K562 (cell line): ENCODE measurements around the gene TNIK. TPM values are rescaled to one million over a fixed set of nuclear protein-coding genes. Genes with fewer than 3 reads are reported as not detected.

Experiments
- ATAC-seq: fragments of 200-7000 bp; cut with Tn5 transposase; 3 replicates; pipeline ENCODE4 v1.9.1; 2020; ENCODE audit warnings: moderate library complexity
- BruUV-seq: library from RNA; stranded (reverse); fragments of 400-500 nt; replicated peaks from 2 replicates; lab custom pipeline; 2021; lab: Mats Ljungman, UMichigan
- CTCF ChIA-PET: fragments of 300-600 bp; formaldehyde crosslinking; extraction: SDS; loops from one replicate; lab custom pipeline; 2021; ENCODE audit warnings: low intra/inter-chr PET ratio; lab: Yijun Ruan, JAX
- POLR2A ChIA-PET: fragments of 300-600, 350-650 bp; sonication (Branson Sonifier 250); formaldehyde crosslinking; extraction: SDS; loops from one replicate; lab custom pipeline; 2021; ENCODE audit warnings: antibody characterized with exemption, inconsistent platforms; lab: Yijun Ruan, JAX
- DNase-seq, 4 experiments: peaks; one replicate each; pipeline versions ENCODE4 v3.0.0 to v3.0.0-alpha.2; 2011 to 2018; ENCODE audit warnings: low spot score in 3 of 4, mixed read lengths in 3 of 4; ENCODE audit errors: extremely low read depth in 1 of 4
- FAIRE-seq: peaks from 2 replicates; lab custom pipeline; 2011; peaks lifted over from hg19 to GRCh38; lab: Jason Lieb, UNC
- H2AFZ ChIP-seq: 2 replicates; pipeline ENCODE4 v1.6.0; 2011; ENCODE audit warnings: low read depth, low read length, control low read depth, inconsistent platforms
- H3K27ac ChIP-seq: fragments of 200-600 bp; 3 replicates; pipeline ENCODE4 v1.8.0; 2011; ENCODE audit warnings: low read depth, mild to moderate bottlenecking, control low read depth, inconsistent platforms, low read length, moderate library complexity, mixed read lengths; ENCODE audit errors: extremely low read depth
- H3K27me3 ChIP-seq, 2 experiments: fragments of 300-600 bp in 1 of 2; 2 replicates in 1 of 2; 3 replicates in 1 of 2; pipeline versions ENCODE4 v1.6.0 to v1.8.0; 2011; ENCODE audit warnings: inconsistent platforms in 2 of 2, low read length in 2 of 2, mild to moderate bottlenecking in 1 of 2, mixed read lengths in 1 of 2, moderate library complexity in 1 of 2; ENCODE audit not compliant: control insufficient read depth in 2 of 2, insufficient read depth in 2 of 2
- H3K36me3 ChIP-seq: fragments of 300-600 bp; 3 replicates; pipeline ENCODE4 v1.8.0; 2011; ENCODE audit warnings: mild to moderate bottlenecking, low read length, inconsistent platforms; ENCODE audit not compliant: control insufficient read depth, insufficient read depth
- H3K4me1 ChIP-seq, 2 experiments: fragments of 200-600 bp in 1 of 2; replicated peaks in 1 of 2; 2 replicates in 1 of 2; 3 replicates in 1 of 2; pipeline versions ENCODE4 v1.5.1 to v1.8.0; 2011; ENCODE audit warnings: inconsistent platforms in 2 of 2, low read length in 2 of 2, mild to moderate bottlenecking in 1 of 2, mixed read lengths in 1 of 2, moderate library complexity in 1 of 2; ENCODE audit not compliant: control insufficient read depth in 2 of 2, insufficient read depth in 2 of 2
- H3K4me2 ChIP-seq: 2 replicates; pipeline ENCODE4 v1.6.1; 2011; ENCODE audit warnings: low read length, control low read depth, inconsistent platforms, mixed read lengths; ENCODE audit not compliant: insufficient read depth
- H3K4me3 ChIP-seq: fragments of 200-600 bp; sonication (generic), shearing (Covaris generic); 2 replicates; pipeline ENCODE4 v1.5.1; 2016; ENCODE audit warnings: control low read depth, inconsistent platforms
- H3K79me2 ChIP-seq: fragments of 200-600 bp; 3 replicates; pipeline ENCODE4 v1.8.0; 2011; ENCODE audit warnings: low read length, inconsistent platforms; ENCODE audit not compliant: control insufficient read depth, insufficient read depth
- H3K9ac ChIP-seq, 2 experiments: 2 replicates each; pipeline versions ENCODE4 v1.6.0 to v1.6.1; 2011; ENCODE audit warnings: low read depth in 2 of 2, low read length in 2 of 2, control low read depth in 1 of 2, inconsistent platforms in 1 of 2, mild to moderate bottlenecking in 1 of 2, mixed read lengths in 1 of 2; ENCODE audit not compliant: insufficient read depth in 1 of 2
- H3K9me1 ChIP-seq: one replicate; pipeline ENCODE4 v1.6.0; 2011; ENCODE audit warnings: inconsistent platforms, mild to moderate bottlenecking, low read length, moderate library complexity; ENCODE audit not compliant: control insufficient read depth, insufficient read depth
- H3K9me3 ChIP-seq: replicated peaks from 2 replicates; pipeline ENCODE4 v1.5.1; 2011; ENCODE audit warnings: low read depth, low read length, inconsistent platforms; ENCODE audit not compliant: control insufficient read depth, insufficient read depth
- H4K20me1 ChIP-seq: replicated peaks from 2 replicates; pipeline ENCODE4 v1.6.1; 2011; ENCODE audit warnings: low read length, inconsistent platforms, mixed read lengths; ENCODE audit not compliant: control insufficient read depth, insufficient read depth
- DPF2 ChIP-seq: fragments of 450-650 bp; IDR thresholded peaks from 2 replicates; pipeline ENCODE4 v1.6.1; 2016
- EHMT2 ChIP-seq: fragments of 450-650 bp; IDR thresholded peaks from 2 replicates; pipeline ENCODE4 v1.6.1; 2018; ENCODE audit warnings: antibody characterized with exemption
- ETV1 ChIP-seq: fragments of 450-650 bp; conservative IDR thresholded peaks from 2 replicates; pipeline ENCODE4 v1.6.1; 2016; ENCODE audit warnings: missing genetic modification characterization, control low read depth, low read depth, missing compliant biosample characterization
- KLF6 ChIP-seq: fragments of 250-450 bp; sonication (Bioruptor Pico); IDR thresholded peaks from 2 replicates; pipeline ENCODE4 v1.4.0; 2020; ENCODE audit warnings: mild to moderate bottlenecking, moderate library complexity, borderline replicate concordance
- MAFF ChIP-seq: IDR thresholded peaks from 2 replicates; pipeline ENCODE4 v1.6.1; 2012; ENCODE audit warnings: low read length, improper control_type of control experiment
- MEIS2 ChIP-seq: fragments of 450-650 bp; IDR thresholded peaks from 2 replicates; pipeline ENCODE4 v1.6.1; 2014; ENCODE audit warnings: mild to moderate bottlenecking; ENCODE audit not compliant: partially characterized antibody
- NFATC3 ChIP-seq: fragments of 450-650 bp; IDR thresholded peaks from 2 replicates; pipeline ENCODE4 v1.6.1; 2017; ENCODE audit warnings: mild to moderate bottlenecking
- NFIC ChIP-seq: fragments of 450-650 bp; IDR thresholded peaks from 2 replicates; pipeline ENCODE4 v1.6.1; 2017; ENCODE audit warnings: mild to moderate bottlenecking, inconsistent platforms
- PKNOX1 ChIP-seq: fragments of 450-650 bp; IDR thresholded peaks from 2 replicates; pipeline ENCODE4 v1.6.1; 2016
- POLR2A ChIP-seq: fragments of 450-650 bp; conservative IDR thresholded peaks from 2 replicates; pipeline ENCODE4 v1.6.1; 2016
- RAD21 ChIP-seq, 2 experiments: fragments of 250-450 bp in 1 of 2; fragments of 450-650 bp in 1 of 2; sonication (Bioruptor Pico) in 1 of 2; formaldehyde crosslinking in 1 of 2; IDR thresholded peaks in 1 of 2; conservative IDR thresholded peaks in 1 of 2; 2 replicates each; pipeline versions ENCODE4 v1.4.0 to v1.8.0; 2020 to 2022; ENCODE audit warnings: mild to moderate bottlenecking in 2 of 2, moderate library complexity in 1 of 2
- RBBP5 ChIP-seq: fragments of 200-600 bp; sonication (generic); IDR thresholded peaks from 2 replicates; pipeline ENCODE4 v1.6.1; 2012; ENCODE audit warnings: borderline replicate concordance, mild to moderate bottlenecking, low read length, control low read depth, inconsistent platforms; ENCODE audit not compliant: insufficient read depth, poor library complexity, severe bottlenecking
- RREB1 ChIP-seq: fragments of 250-450 bp; sonication (Bioruptor Pico); IDR thresholded peaks from 2 replicates; pipeline ENCODE4 v1.4.0; 2020
- SUPT5H ChIP-seq: fragments of 450-650 bp; IDR thresholded peaks from 2 replicates; pipeline ENCODE4 v1.6.1; 2016
- TCF3 ChIP-seq: sonication (generic); formaldehyde crosslinking; IDR thresholded peaks from 2 replicates; pipeline ENCODE4 v1.4.0; 2020; ENCODE audit warnings: mild to moderate bottlenecking, missing genetic modification reagents
- TCFL5 ChIP-seq: fragments of 250-450 bp; sonication (Bioruptor Pico); conservative IDR thresholded peaks from 2 replicates; pipeline ENCODE4 v1.6.1; 2021; ENCODE audit warnings: mild to moderate bottlenecking, moderate library complexity, matching md5 sums
- ZC3H4 ChIP-seq: sonication (generic); formaldehyde crosslinking; IDR thresholded peaks from 2 replicates; pipeline ENCODE4 v1.9.0; 2021; ENCODE audit warnings: missing genetic modification reagents, borderline replicate concordance
- ZNF174 ChIP-seq: fragments of 250-450 bp; sonication (Bioruptor Pico); IDR thresholded peaks from 2 replicates; pipeline ENCODE4 v1.4.0; 2020; ENCODE audit warnings: mild to moderate bottlenecking
- ZNF766 ChIP-seq: fragments of 200-800 bp; sonication (Bioruptor generic); conservative IDR thresholded peaks from 2 replicates; pipeline ENCODE4 v1.6.1; 2016; ENCODE audit warnings: missing genetic modification characterization, missing compliant biosample characterization
- WGBS: fragments of 100-300 bp; shearing (Covaris generic); methylation state at CpG from one replicate; pipeline ENCODE4 v1.1.6; 2016; ENCODE audit warnings: low coverage, mixed read lengths; ENCODE audit not compliant: insufficient coverage; ENCODE audit errors: missing lambda C conversion rate; 5-methylcytosine and 5-hydroxymethylcytosine counted together
- in situ Hi-C: fragments of 300-500 bp; cut with MboI; formaldehyde crosslinking; loops from 4 replicates; pipeline ENCODE4 v1.15.0; 2018; ENCODE audit warnings: inconsistent platforms, mixed read lengths
- intact Hi-C: fragments of 100-400 bp; cut with micrococcal nuclease; formaldehyde crosslinking; loops from 2 replicates; pipeline ENCODE4 v1.14.2; 2022
- polyA plus RNA-seq, 8 experiments: library from polyadenylated mRNA; depleted of rRNA in 4 of 8; stranded (reverse) in 5 of 8; unstranded in 3 of 8; fragments of >200 nt; fragmentation: Nextera tagmentation in 2 of 8; fragmentation: Illumina TruSeq in 1 of 8; extraction: Ambion mirVana in 2 of 8; extraction: Trizol in 1 of 8; gene quantifications; 2 replicates each; pipeline versions ENCODE4 v1.2.1 to v1.2.3, GENCODE V29; 2011 to 2014; ENCODE audit warnings: inconsistent platforms in 1 of 8, missing spikeins in 1 of 8
- total RNA-seq, 7 experiments: library from RNA; depleted of rRNA in 6 of 7; stranded (reverse); fragments of >200 nt in 6 of 7; fragmentation: Illumina TruSeq in 2 of 7; extraction: Trizol in 2 of 7; gene quantifications; 2 replicates each; pipeline versions ENCODE4 v1.2.1 to v1.2.3, GENCODE V29; 2011 to 2021; ENCODE audit warnings: low replicate concordance in 1 of 7

Gene TNIK
- total and polyA plus RNA-seq, 9 of the 15 experiments (the other 6 are each of a cell fraction or from before 2014, with no cell fraction given) = 6.6 to 39.0 (median 24.7) TPM

GRCh38 chr3:171317171-171317570 lies 143.0 kb downstream of the TNIK start:
- in situ Hi-C loops (no loop called here), intact Hi-C loops (no loop called here)
- Histone ChIP-seq H3K9me3 (no peaks in the 10 kb centered on the region; the same call in 1 of the 2 replicates), H3K4me3 (no peak overlapping the region), H3K36me3 (no peaks in the 10 kb centered on the region; the same call in 2 of the 3 replicates), H3K9me1 (no peaks in the 10 kb centered on the region), H3K27ac (no peak overlapping the region), H2AFZ (no peak overlapping the region), H4K20me1 (no peaks in the 10 kb centered on the region), H3K9ac (no peak overlapping the region; a peak in 1 of 4 replicates), H3K27me3 (no peaks in the 10 kb centered on the region), H3K4me2 (no peak overlapping the region), H3K79me2 (peaks cover 14% of the 10 kb centered on the region; the same call in 2 of the 3 replicates), H3K4me1 (peaks cover 4 to 14% of the 10 kb centered on the region in 2 experiments; a peak in 2 of 5 replicates)
- ATAC-seq = peak; percentile 90
- ChIA-PET POLR2A (no interaction called here), CTCF (no interaction called here)
- WGBS = 45% methylated on average over 2 of the region's 2 CpGs
- peak; percentile 56 to 78 (median 63) for DNase-seq
- BruUV-seq = no TSS peak
- peak; percentile 79 for FAIRE-seq
- TF ChIP-seq RBBP5 = no peak
- no peak for TF ChIP-seq KLF6
- TF ChIP-seq TCF3 (CRISPR knock-in tag) = peak; percentile 30; the same call in 1 of the 2 replicates
- TF ChIP-seq ZNF174 = no peak
- peak; percentile 96 for TF ChIP-seq MEIS2
- TF ChIP-seq NFATC3 = no peak
- TF ChIP-seq SUPT5H = no peak
- peak; percentile 52; the same call in 1 of the 2 replicates for TF ChIP-seq PKNOX1
- peak; percentile 77 for TF ChIP-seq EHMT2
- TF ChIP-seq ZC3H4 (CRISPR knock-in tag) = no peak
- TF ChIP-seq NFIC = peak; percentile 96
- TF ChIP-seq ETV1 (tag) = peak; percentile 73
- peak; percentile 67 for TF ChIP-seq DPF2
- TF ChIP-seq POLR2A = no peak
- peak in 1 of 2 experiments; percentile 10; a peak in 1 of 4 replicates for TF ChIP-seq RAD21 (CRISPR knock-in tag; conservative IDR thresholded peaks at IDR 0.05 in 1 of 2, IDR thresholded peaks at IDR 0.05 in 1 of 2)
- TF ChIP-seq ZNF766 (CRISPR knock-in tag) = no peak
- no peak for TF ChIP-seq TCFL5 (CRISPR knock-in tag)
- TF ChIP-seq MAFF = no peak; the same call in 1 of the 2 replicates
- no peak for TF ChIP-seq RREB1 (CRISPR knock-in tag)
